AG04449 (cell line): ENCODE measurements around the gene SUPT3H.
"Not testable (repeated sequence)": the region's sequence is repeated elsewhere in the genome, so short reads cannot be mapped to it uniquely, and the experiment has no call there.

Source experiments
- CTCF ChIA-PET: fragments of 350-600 bp; formaldehyde crosslinking; extraction: SDS; loops from one replicate; lab custom pipeline; 2021; ENCODE audit warnings: antibody characterized with exemption; lab: Yijun Ruan, JAX
- POLR2A ChIA-PET: fragments of 400-600, 350-600 bp; formaldehyde crosslinking; extraction: SDS; loops from one replicate; lab custom pipeline; 2020; ENCODE audit warnings: antibody characterized with exemption, inconsistent platforms; lab: Yijun Ruan, JAX
- DNase-seq: peaks from one replicate; pipeline ENCODE4 v3.0.0-alpha.2; 2010; ENCODE audit warnings: low read depth, low spot score
- H3K4me3 ChIP-seq: 2 replicates; pipeline ENCODE4 v1.5.1; 2011; ENCODE audit warnings: low read depth, mild to moderate bottlenecking, control low read depth, low read length
- TF ChIP-seq, protein P1 (sequence below): IDR thresholded peaks from one replicate; pipeline ENCODE4 v1.5.1; 2011; ENCODE audit warnings: mild to moderate bottlenecking, moderate library complexity, low read length, control low read depth, inconsistent platforms; ENCODE audit not compliant: insufficient read depth; ENCODE audit errors: missing control alignments

SUPT3H gene

DNA sequence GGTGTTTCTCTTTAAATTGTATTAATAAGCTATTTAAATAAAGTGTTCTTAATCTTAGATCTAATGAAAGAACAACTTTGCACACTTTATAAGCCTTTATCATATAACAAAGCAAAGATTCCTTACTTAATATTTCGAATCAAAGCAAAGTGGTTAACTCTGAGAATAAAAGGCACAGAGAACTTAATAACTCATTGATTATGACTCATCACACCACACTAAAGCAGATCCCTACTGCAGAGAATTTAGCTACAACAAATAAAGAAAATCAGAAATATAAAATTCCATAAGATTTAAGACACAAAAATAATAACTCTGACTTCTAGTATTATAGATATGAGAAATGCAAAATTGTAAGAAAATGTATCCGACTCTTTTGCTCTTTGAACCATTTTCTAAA lies 185.2 kb downstream of the SUPT3H start:
- ChIA-PET CTCF (interaction anchor here (1.3 kb wide), 1 partner anchor 9 kb away, joined by 4 read pairs; no protein-coding TSS in a partner anchor), POLR2A (no interaction called here)
- no peak overlapping the region for H3K4me3 ChIP-seq
- no peak for DNase-seq
- TF ChIP-seq, protein P1, sequence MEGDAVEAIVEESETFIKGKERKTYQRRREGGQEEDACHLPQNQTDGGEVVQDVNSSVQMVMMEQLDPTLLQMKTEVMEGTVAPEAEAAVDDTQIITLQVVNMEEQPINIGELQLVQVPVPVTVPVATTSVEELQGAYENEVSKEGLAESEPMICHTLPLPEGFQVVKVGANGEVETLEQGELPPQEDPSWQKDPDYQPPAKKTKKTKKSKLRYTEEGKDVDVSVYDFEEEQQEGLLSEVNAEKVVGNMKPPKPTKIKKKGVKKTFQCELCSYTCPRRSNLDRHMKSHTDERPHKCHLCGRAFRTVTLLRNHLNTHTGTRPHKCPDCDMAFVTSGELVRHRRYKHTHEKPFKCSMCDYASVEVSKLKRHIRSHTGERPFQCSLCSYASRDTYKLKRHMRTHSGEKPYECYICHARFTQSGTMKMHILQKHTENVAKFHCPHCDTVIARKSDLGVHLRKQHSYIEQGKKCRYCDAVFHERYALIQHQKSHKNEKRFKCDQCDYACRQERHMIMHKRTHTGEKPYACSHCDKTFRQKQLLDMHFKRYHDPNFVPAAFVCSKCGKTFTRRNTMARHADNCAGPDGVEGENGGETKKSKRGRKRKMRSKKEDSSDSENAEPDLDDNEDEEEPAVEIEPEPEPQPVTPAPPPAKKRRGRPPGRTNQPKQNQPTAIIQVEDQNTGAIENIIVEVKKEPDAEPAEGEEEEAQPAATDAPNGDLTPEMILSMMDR, result no peak

DNA sequence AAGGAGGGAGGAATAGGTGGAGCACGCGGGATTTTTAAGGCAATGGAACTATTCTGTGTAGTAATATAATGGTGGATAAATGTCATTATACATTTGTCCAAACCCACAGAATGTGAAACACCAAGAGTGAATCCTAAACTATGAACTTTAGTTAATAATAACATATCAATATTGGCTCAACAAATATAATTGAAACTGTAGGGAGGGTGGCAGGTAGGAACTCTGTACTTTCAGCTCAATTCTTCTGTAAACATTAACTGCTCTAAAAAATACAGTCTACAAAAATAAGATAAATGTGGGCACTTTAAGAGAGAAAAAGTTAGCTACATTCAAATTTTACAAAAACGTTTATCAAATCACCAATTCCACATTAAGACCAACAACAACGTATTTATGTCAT lies 186.3 kb downstream of the SUPT3H start:
- TF ChIP-seq, protein P1, result no peak
- ChIA-PET CTCF (no interaction called here), POLR2A (no interaction called here)

GRCh38 chr6:45187836-45188235 lies 189.9 kb downstream of the SUPT3H start:
- CTCF ChIA-PET, result no interaction called here

More for the DNA sequence above, 186.3 kb downstream of the SUPT3H start:
- no peak overlapping the region for H3K4me3 ChIP-seq
- no peak for DNase-seq

DNA sequence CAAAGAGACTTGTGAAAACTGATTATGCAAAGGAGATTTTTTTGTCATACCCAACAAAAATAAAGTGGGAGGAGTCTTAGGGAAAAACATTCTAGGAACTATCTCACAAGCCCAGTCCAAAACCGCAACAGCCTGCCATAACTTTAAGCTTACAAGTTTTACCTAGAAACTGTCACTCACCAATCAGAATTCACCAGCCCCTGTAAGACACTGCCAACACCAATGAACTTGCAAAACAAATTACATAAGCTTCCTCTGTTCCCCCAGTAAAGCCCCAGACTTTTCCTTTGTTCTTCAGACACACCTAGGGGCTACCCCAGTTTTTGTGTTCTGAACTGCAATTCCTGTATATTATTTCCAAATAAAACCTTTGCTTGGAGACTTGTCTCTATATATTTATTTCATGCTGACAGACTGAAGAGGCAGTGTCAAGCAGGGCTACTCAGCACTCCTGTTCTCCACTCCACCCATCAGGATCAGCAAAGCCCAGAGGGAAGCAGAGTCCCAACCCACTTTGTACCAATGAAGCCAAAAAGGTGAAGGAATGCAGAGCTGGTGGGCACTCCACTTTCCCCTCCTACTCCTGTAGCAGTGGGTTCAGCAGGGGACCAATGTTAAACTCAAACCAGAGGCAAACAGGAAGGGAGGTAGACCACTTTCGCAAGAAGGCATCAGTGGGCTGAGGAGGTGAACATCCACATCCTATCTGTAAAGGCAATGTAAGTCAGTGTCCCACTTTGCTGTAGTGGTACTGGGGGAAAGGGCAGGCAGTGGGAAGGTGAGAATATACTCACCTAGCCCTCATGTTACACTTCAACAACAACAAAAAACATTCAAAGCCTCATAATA lies 192.1 kb downstream of the SUPT3H start:
- ChIA-PET POLR2A (no interaction called here), CTCF (no interaction called here)
- TF ChIP-seq, protein P1, result no peak
- no peak for DNase-seq
- no peak overlapping the region for H3K4me3 ChIP-seq

More at GRCh38 chr6:45187836-45188235, 189.9 kb downstream of the SUPT3H start:
- no peak for DNase-seq
- TF ChIP-seq, protein P1, result no peak
- H3K4me3 ChIP-seq, result no peak overlapping the region
- POLR2A ChIA-PET, result no interaction called here

DNA sequence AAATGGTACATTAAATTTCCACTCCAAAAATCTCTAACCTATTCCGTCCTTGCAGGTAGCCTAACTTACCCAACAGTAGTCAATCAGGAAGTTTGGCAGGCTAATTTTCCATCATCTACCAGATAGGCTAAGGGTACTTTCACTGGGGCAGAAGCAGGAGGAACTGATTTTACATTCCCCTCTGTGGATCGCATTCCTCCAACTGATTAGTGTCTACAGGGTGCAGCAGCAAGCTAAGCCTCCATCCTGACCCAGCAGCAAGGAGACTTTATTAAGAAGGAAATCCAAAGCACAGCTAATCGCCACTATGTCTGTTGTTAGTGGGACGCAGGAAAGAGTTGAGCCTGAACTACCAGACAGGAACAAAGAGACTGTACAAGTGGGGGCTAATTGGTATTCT lies 192.8 kb downstream of the SUPT3H start:
- TF ChIP-seq, protein P1, result no peak
- DNase-seq, result no peak
- ChIA-PET CTCF (no interaction called here), POLR2A (no interaction called here)
- no peak overlapping the region for H3K4me3 ChIP-seq

GRCh38 chr6:45184040-45184439 lies 193.7 kb downstream of the SUPT3H start:
- TF ChIP-seq, protein P1, result no peak
- CTCF ChIA-PET, result no interaction called here
- no peak overlapping the region for H3K4me3 ChIP-seq
- POLR2A ChIA-PET, result no interaction called here
- no peak for DNase-seq

GRCh38 chr6:45176373-45176772 lies 201.4 kb downstream of the SUPT3H start:
- H3K4me3 ChIP-seq, DNase-seq, CTCF ChIA-PET, POLR2A ChIA-PET: not testable (repeated sequence)
